Purkinje cell (primary cell): ENCODE measurements around the gene NCL. TPM values are rescaled to one million over a fixed set of nuclear protein-coding genes. Genes with fewer than 3 reads are reported as not detected.

Experiments
- polyA plus RNA-seq: library from polyadenylated mRNA; unstranded; fragments of >200 nt; fragmentation: Nextera tagmentation; gene quantifications from 2 replicates; pipeline ENCODE4 v1.2.1, GENCODE V29; 2014

The NCL gene, protein sequence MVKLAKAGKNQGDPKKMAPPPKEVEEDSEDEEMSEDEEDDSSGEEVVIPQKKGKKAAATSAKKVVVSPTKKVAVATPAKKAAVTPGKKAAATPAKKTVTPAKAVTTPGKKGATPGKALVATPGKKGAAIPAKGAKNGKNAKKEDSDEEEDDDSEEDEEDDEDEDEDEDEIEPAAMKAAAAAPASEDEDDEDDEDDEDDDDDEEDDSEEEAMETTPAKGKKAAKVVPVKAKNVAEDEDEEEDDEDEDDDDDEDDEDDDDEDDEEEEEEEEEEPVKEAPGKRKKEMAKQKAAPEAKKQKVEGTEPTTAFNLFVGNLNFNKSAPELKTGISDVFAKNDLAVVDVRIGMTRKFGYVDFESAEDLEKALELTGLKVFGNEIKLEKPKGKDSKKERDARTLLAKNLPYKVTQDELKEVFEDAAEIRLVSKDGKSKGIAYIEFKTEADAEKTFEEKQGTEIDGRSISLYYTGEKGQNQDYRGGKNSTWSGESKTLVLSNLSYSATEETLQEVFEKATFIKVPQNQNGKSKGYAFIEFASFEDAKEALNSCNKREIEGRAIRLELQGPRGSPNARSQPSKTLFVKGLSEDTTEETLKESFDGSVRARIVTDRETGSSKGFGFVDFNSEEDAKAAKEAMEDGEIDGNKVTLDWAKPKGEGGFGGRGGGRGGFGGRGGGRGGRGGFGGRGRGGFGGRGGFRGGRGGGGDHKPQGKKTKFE
- polyA plus RNA-seq: 261 and 277 TPM in 2 replicates

DNA sequence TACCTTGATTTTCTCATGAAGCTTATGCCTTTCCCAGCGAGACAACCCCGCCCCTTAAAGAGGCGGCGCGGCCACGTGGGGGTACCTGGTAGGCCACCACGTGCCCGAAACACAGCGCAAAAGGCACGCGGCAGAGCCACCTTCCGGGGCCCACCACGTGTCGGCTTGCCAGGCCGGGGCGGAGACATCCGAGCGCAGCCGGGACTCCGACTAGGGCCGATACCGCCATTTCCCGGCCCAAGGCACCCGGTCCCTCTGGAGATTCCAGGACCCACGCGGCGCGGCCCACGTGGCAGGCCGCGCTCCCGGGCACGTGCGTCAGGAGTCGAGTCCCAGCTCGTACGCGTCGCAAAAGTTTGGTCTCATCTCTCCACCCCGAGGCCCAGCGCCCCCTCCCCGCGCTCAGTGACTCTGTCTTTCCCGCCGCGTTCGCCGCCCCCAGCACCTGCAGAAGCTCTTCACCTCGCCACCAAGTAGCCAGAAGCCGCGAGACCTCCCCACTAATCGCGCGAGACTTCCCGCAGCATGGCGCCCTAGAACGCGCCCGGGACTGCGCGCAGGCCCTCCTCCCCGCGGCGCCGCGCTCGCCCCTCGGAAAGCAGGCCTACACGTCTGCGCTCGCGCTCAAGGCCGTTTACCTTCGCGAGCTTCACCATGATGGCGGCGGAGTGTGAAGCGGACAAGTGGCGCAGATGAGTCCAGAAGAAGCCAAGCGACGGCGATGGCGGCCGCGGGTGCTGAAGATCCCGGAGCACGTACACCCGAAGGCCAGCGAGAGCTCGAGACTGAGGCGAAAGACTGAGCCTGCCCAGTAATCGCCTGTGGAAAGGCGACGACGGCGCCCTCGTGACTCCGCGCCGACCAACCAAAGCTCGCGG is at the start of gene NCL:
TSS of gene NCL (minus strand) at position 787 of the 878 bp plus-strand sequence. CDS start at position 656, 131 bp downstream.

Other genes starting within 250 kb of the NCL start
- gene B3GNT7, start 68.8 kb downstream of the NCL start, polyA plus RNA-seq: not detected in 2 replicates
- not detected in 2 replicates for gene NMUR1, start 66.0 kb upstream of the NCL start, polyA plus RNA-seq
- not detected in 2 replicates for gene TEX44, start 128.4 kb upstream of the NCL start, polyA plus RNA-seq
- 236 and 278 TPM in 2 replicates for gene PTMA, start 244.0 kb upstream of the NCL start, polyA plus RNA-seq